ENCODE results near the gene EPHA1.

Gene EPHA1

GRCh38 chr7:143363016-143363937, 45.4 kb downstream of the EPHA1 start:
- Mint-ChIP-seq H3K9me3 (no peaks in the 10 kb centered on the region), H3K4me1 (peaks cover 17% of the 10 kb centered on the region), H3K27me3 (peaks cover 25% of the 10 kb centered on the region), H3K36me3 (ENCODE audit: insufficient read depth) (peaks cover 5% of the 10 kb centered on the region), H3K4me3 (peak overlapping the region; percentile 44), H3K27ac (ENCODE audit: low read depth) (no peak overlapping the region)
- ATAC-seq (replicated peaks; ENCODE audit: extremely low read depth, poor library complexity, severe bottlenecking), result no peak
- no peak for DNase-seq (ENCODE audit: low spot score in 2 of 2)

GRCh38 chr7:143362131-143363015, 46.3 kb downstream of the EPHA1 start, which contains the start of gene FAM131B:
Gene FAM131B (minus strand): TSS chr7:143362713. CDS start chr7:143362603, 110 bp downstream.
- Mint-ChIP-seq H3K4me1 (peaks cover 17% of the 10 kb centered on the region), H3K9me3 (no peaks in the 10 kb centered on the region), H3K27ac (ENCODE audit: low read depth) (peak within 1 kb of the TSS; percentile 76), H3K4me3 (peak within 1 kb of the TSS; percentile 59), H3K27me3 (peaks cover 25% of the 10 kb centered on the region), H3K36me3 (ENCODE audit: insufficient read depth) (peaks cover 5% of the 10 kb centered on the region)
- DNase-seq (ENCODE audit: low spot score in 2 of 2) (no peak), ATAC-seq (replicated peaks; ENCODE audit: extremely low read depth, poor library complexity, severe bottlenecking) (peak; percentile 81)

GRCh38 chr7:143361552-143362130, 47.0 kb downstream of the EPHA1 start:
- Mint-ChIP-seq H3K27me3 (peaks cover 25% of the 10 kb centered on the region), H3K27ac (ENCODE audit: low read depth) (peak overlapping the region; percentile 76), H3K36me3 (ENCODE audit: insufficient read depth) (peaks cover 5% of the 10 kb centered on the region), H3K4me3 (peak overlapping the region; percentile 59), H3K4me1 (peaks cover 17% of the 10 kb centered on the region), H3K9me3 (no peaks in the 10 kb centered on the region)
- ATAC-seq (replicated peaks; ENCODE audit: extremely low read depth, poor library complexity, severe bottlenecking), result peak; percentile 37
- DNase-seq (ENCODE audit: low spot score in 2 of 2), result no peak

- peaks cover 17% of the 10 kb centered on the region for H3K4me1 Mint-ChIP-seq
- H3K36me3 Mint-ChIP-seq (ENCODE audit: insufficient read depth), result peaks cover 3% of the 10 kb centered on the region
- H3K27ac Mint-ChIP-seq (ENCODE audit: low read depth), result peak overlapping the region; percentile 56
- no peaks in the 10 kb centered on the region for H3K9me3 Mint-ChIP-seq
- ATAC-seq (replicated peaks; ENCODE audit: extremely low read depth, poor library complexity, severe bottlenecking) (no peak), DNase-seq (ENCODE audit: low spot score in 2 of 2) (no peak)
- H3K4me3 Mint-ChIP-seq, result peak overlapping the region; percentile 59
- peaks cover 25% of the 10 kb centered on the region for H3K27me3 Mint-ChIP-seq
Observed at GRCh38 chr7:143360788-143361551, 47.7 kb downstream of the EPHA1 start.

GRCh38 chr7:143359771-143360353, 48.8 kb downstream of the EPHA1 start:
- peaks cover 2% of the 10 kb centered on the region for H3K36me3 Mint-ChIP-seq (ENCODE audit: insufficient read depth)

GRCh38 chr7:143358626-143359025, 50.0 kb downstream of the EPHA1 start:
- DNase-seq (ENCODE audit: low spot score in 2 of 2) (no peak), ATAC-seq (replicated peaks; ENCODE audit: extremely low read depth, poor library complexity, severe bottlenecking) (no peak)
- Mint-ChIP-seq H3K4me1 (peaks cover 18% of the 10 kb centered on the region), H3K9me3 (no peaks in the 10 kb centered on the region), H3K36me3 (ENCODE audit: insufficient read depth) (peaks cover 2% of the 10 kb centered on the region), H3K27ac (ENCODE audit: low read depth) (no peak overlapping the region), H3K27me3 (peaks cover 7% of the 10 kb centered on the region), H3K4me3 (no peak overlapping the region)

More at GRCh38 chr7:143359771-143360353, 48.8 kb downstream of the EPHA1 start:
- H3K27ac Mint-ChIP-seq (ENCODE audit: low read depth), result peak overlapping the region; percentile 56
- peak overlapping the region; percentile 59 for H3K4me3 Mint-ChIP-seq
- H3K27me3 Mint-ChIP-seq, result peaks cover 20% of the 10 kb centered on the region
- H3K4me1 Mint-ChIP-seq, result peaks cover 17% of the 10 kb centered on the region
- ATAC-seq (replicated peaks; ENCODE audit: extremely low read depth, poor library complexity, severe bottlenecking), result no peak
- no peak for DNase-seq (ENCODE audit: low spot score in 2 of 2)
- H3K9me3 Mint-ChIP-seq, result no peaks in the 10 kb centered on the region

GRCh38 chr7:143356414-143357050, 52.1 kb downstream of the EPHA1 start:
- Mint-ChIP-seq H3K36me3 (ENCODE audit: insufficient read depth) (peaks cover 2% of the 10 kb centered on the region), H3K27ac (ENCODE audit: low read depth) (no peak overlapping the region), H3K27me3 (no peaks in the 10 kb centered on the region), H3K9me3 (no peaks in the 10 kb centered on the region), H3K4me3 (no peak overlapping the region), H3K4me1 (peaks cover 15% of the 10 kb centered on the region)
- DNase-seq (ENCODE audit: low spot score in 2 of 2) (no peak), ATAC-seq (replicated peaks; ENCODE audit: extremely low read depth, poor library complexity, severe bottlenecking) (no peak)

GRCh38 chr7:143355450-143356385, 52.9 kb downstream of the EPHA1 start:
- ATAC-seq (replicated peaks; ENCODE audit: extremely low read depth, poor library complexity, severe bottlenecking) (no peak), DNase-seq (ENCODE audit: low spot score in 2 of 2) (no peak)
- Mint-ChIP-seq H3K4me3 (no peak overlapping the region), H3K4me1 (peaks cover 13% of the 10 kb centered on the region), H3K27me3 (no peaks in the 10 kb centered on the region), H3K9me3 (no peaks in the 10 kb centered on the region), H3K36me3 (ENCODE audit: insufficient read depth) (peaks cover 2% of the 10 kb centered on the region), H3K27ac (ENCODE audit: low read depth) (no peak overlapping the region)

GRCh38 chr7:143354965-143355364, 53.7 kb downstream of the EPHA1 start:
- no peaks in the 10 kb centered on the region for H3K27me3 Mint-ChIP-seq
- no peak overlapping the region for H3K27ac Mint-ChIP-seq (ENCODE audit: low read depth)
- H3K9me3 Mint-ChIP-seq, result no peaks in the 10 kb centered on the region
- H3K4me3 Mint-ChIP-seq, result no peak overlapping the region
- DNase-seq (ENCODE audit: low spot score in 2 of 2), result no peak
- H3K36me3 Mint-ChIP-seq (ENCODE audit: insufficient read depth), result no peaks in the 10 kb centered on the region
- ATAC-seq (replicated peaks; ENCODE audit: extremely low read depth, poor library complexity, severe bottlenecking), result no peak
- peaks cover 7% of the 10 kb centered on the region for H3K4me1 Mint-ChIP-seq

GRCh38 chr7:143354376-143354775, 54.3 kb downstream of the EPHA1 start:
- H3K36me3 Mint-ChIP-seq (ENCODE audit: insufficient read depth), result no peaks in the 10 kb centered on the region
- ATAC-seq (replicated peaks; ENCODE audit: extremely low read depth, poor library complexity, severe bottlenecking) (no peak), DNase-seq (ENCODE audit: low spot score in 2 of 2) (no peak)
- H3K27me3 Mint-ChIP-seq, result no peaks in the 10 kb centered on the region
- no peak overlapping the region for H3K4me3 Mint-ChIP-seq
- H3K4me1 Mint-ChIP-seq, result peaks cover 7% of the 10 kb centered on the region
- H3K27ac Mint-ChIP-seq (ENCODE audit: low read depth), result no peak overlapping the region
- no peaks in the 10 kb centered on the region for H3K9me3 Mint-ChIP-seq
